H9 (cell line): ENCODE results near the gene ENPP7. TPM values are rescaled to one million over a fixed set of nuclear protein-coding genes. Genes with fewer than 3 reads are reported as not detected.

Source experiments
- DNase-seq: peaks from one replicate; pipeline ENCODE4 v3.0.0-alpha.2; 2017
- H2AFZ ChIP-seq: one replicate; pipeline ENCODE4 v1.6.1; 2013; ENCODE audit warnings: mild to moderate bottlenecking, low read length, control low read depth, moderate library complexity
- H2AK5ac ChIP-seq: 2 replicates; pipeline ENCODE4 v1.6.1; 2013; ENCODE audit warnings: low read length, control low read depth, mixed read lengths; ENCODE audit not compliant: insufficient read length
- H2BK120ac ChIP-seq: one replicate; pipeline ENCODE4 v1.6.1; 2013; ENCODE audit warnings: low read depth, mild to moderate bottlenecking, low read length, control low read depth, inconsistent platforms; ENCODE audit not compliant: poor library complexity, severe bottlenecking
- H2BK12ac ChIP-seq: 2 replicates; pipeline ENCODE4 v1.6.1; 2013; ENCODE audit warnings: low read length, control low read depth, mixed read lengths, low read depth; ENCODE audit not compliant: insufficient read length
- H2BK15ac ChIP-seq: 2 replicates; pipeline ENCODE4 v1.6.1; 2013; ENCODE audit warnings: low read depth, low read length, control low read depth
- H2BK20ac ChIP-seq: one replicate; pipeline ENCODE4 v1.6.1; 2013; ENCODE audit warnings: low read depth, mild to moderate bottlenecking, low read length, control low read depth, inconsistent platforms; ENCODE audit not compliant: poor library complexity, severe bottlenecking
- H2BK5ac ChIP-seq: 2 replicates; pipeline ENCODE4 v1.6.1; 2013; ENCODE audit warnings: low read length, control low read depth, mixed read lengths; ENCODE audit not compliant: insufficient read length
- H3K14ac ChIP-seq: 2 replicates; pipeline ENCODE4 v1.6.1; 2013; ENCODE audit warnings: low read length, control low read depth; ENCODE audit not compliant: insufficient read depth
- H3K18ac ChIP-seq: 2 replicates; pipeline ENCODE4 v1.6.1; 2013; ENCODE audit warnings: low read depth, mild to moderate bottlenecking, mixed read lengths, low read length, control low read depth; ENCODE audit not compliant: insufficient read length
- H3K23ac ChIP-seq: 2 replicates; pipeline ENCODE4 v1.6.1; 2013; ENCODE audit warnings: low read length, control low read depth, mixed read lengths, low read depth; ENCODE audit not compliant: insufficient read length
- H3K23me2 ChIP-seq: 2 replicates; pipeline ENCODE4 v1.6.1; 2013; ENCODE audit warnings: low read depth, mild to moderate bottlenecking, mixed read lengths, low read length, control low read depth; ENCODE audit not compliant: insufficient read length, poor library complexity, severe bottlenecking
- H3K27ac ChIP-seq: 2 replicates; pipeline ENCODE4 v1.5.1; 2013; ENCODE audit warnings: low read length, control low read depth, mixed read lengths, low read depth; ENCODE audit not compliant: insufficient read length
- H3K27me3 ChIP-seq: 2 replicates; pipeline ENCODE4 v1.6.1; 2013; ENCODE audit warnings: low read length, control low read depth, inconsistent platforms; ENCODE audit not compliant: insufficient read depth
- H3K4ac ChIP-seq: 2 replicates; pipeline ENCODE4 v1.6.1; 2013; ENCODE audit warnings: low read depth, mild to moderate bottlenecking, control low read depth, inconsistent platforms, low read length, moderate library complexity
- H3K4me1 ChIP-seq: 2 replicates; pipeline ENCODE4 v1.6.1; 2013; ENCODE audit warnings: low read length, control low read depth, inconsistent platforms; ENCODE audit not compliant: insufficient read depth
- H3K4me2 ChIP-seq: 2 replicates; pipeline ENCODE4 v1.6.1; 2013; ENCODE audit warnings: low read length, control low read depth, mixed read lengths; ENCODE audit not compliant: insufficient read length, insufficient read depth
- H3K56ac ChIP-seq: 2 replicates; pipeline ENCODE4 v1.6.1; 2013; ENCODE audit warnings: low read depth, mild to moderate bottlenecking, mixed read lengths, low read length, control low read depth; ENCODE audit not compliant: insufficient read length
- H3K79me1 ChIP-seq: 2 replicates; pipeline ENCODE4 v1.6.1; 2013; ENCODE audit warnings: low read depth, mild to moderate bottlenecking, moderate library complexity, low read length, control low read depth, inconsistent platforms; ENCODE audit not compliant: insufficient read depth, poor library complexity, severe bottlenecking
- H3K79me2 ChIP-seq: 2 replicates; pipeline ENCODE4 v1.6.1; 2013; ENCODE audit warnings: low read length, control low read depth, inconsistent platforms; ENCODE audit not compliant: insufficient read depth
- H3K9ac ChIP-seq: 2 replicates; pipeline ENCODE4 v1.6.1; 2013; ENCODE audit warnings: low read length, control low read depth, mixed read lengths; ENCODE audit not compliant: insufficient read length; ENCODE audit errors: extremely low read depth
- H3K9me3 ChIP-seq: one replicate; pipeline ENCODE4 v1.6.1; 2013; ENCODE audit warnings: low read depth, low read length, inconsistent platforms; ENCODE audit not compliant: control insufficient read depth
- H3T11ph ChIP-seq: one replicate; pipeline ENCODE4 v1.6.1; 2013; ENCODE audit warnings: mild to moderate bottlenecking, low read length, control low read depth, inconsistent platforms
- H4K20me1 ChIP-seq: one replicate; pipeline ENCODE4 v1.6.1; 2013; ENCODE audit not compliant: control insufficient read depth, insufficient read length, insufficient read depth
- H4K5ac ChIP-seq: 2 replicates; pipeline ENCODE4 v1.6.1; 2013; ENCODE audit warnings: low read depth, mild to moderate bottlenecking, mixed read lengths, low read length, control low read depth; ENCODE audit not compliant: insufficient read length
- H4K8ac ChIP-seq: replicated peaks from 2 replicates; pipeline ENCODE4 v1.6.1; 2013; ENCODE audit warnings: low read length, control low read depth, mixed read lengths, low read depth; ENCODE audit not compliant: insufficient read length
- H4K91ac ChIP-seq: 2 replicates; pipeline ENCODE4 v1.6.1; 2013; ENCODE audit warnings: low read depth, mild to moderate bottlenecking, moderate library complexity, mixed read lengths, low read length, control low read depth; ENCODE audit not compliant: insufficient read length
- H3K27ac Mint-ChIP-seq, 3 experiments: 2 replicates in 2 of 3; 3 replicates in 1 of 3; pipeline ENCODE4 v1.8.0; 2020 to 2021; ENCODE audit warnings: mixed read lengths in 3 of 3, mild to moderate bottlenecking in 1 of 3, moderate library complexity in 1 of 3
- H3K27me3 Mint-ChIP-seq: 2 replicates; pipeline ENCODE4 v1.8.0; 2021; ENCODE audit warnings: low read depth, mild to moderate bottlenecking, moderate library complexity, mixed read lengths
- H3K36me3 Mint-ChIP-seq, 3 experiments: 2 replicates in 2 of 3; 3 replicates in 1 of 3; pipeline ENCODE4 v1.8.0; 2020 to 2021; ENCODE audit warnings: low read depth in 3 of 3, mixed read lengths in 3 of 3; ENCODE audit not compliant: insufficient read depth in 1 of 3
- H3K4me1 Mint-ChIP-seq, 2 experiments: 2 replicates each; pipeline ENCODE4 v1.8.0; 2020; ENCODE audit warnings: mixed read lengths in 2 of 2
- H3K4me3 Mint-ChIP-seq, 2 experiments: 2 replicates in 1 of 2; 3 replicates in 1 of 2; pipeline ENCODE4 v1.8.0; 2020 to 2021; ENCODE audit warnings: mild to moderate bottlenecking in 2 of 2, mixed read lengths in 2 of 2, moderate library complexity in 1 of 2
- H3K9me3 Mint-ChIP-seq, 2 experiments: 2 replicates in 1 of 2; 3 replicates in 1 of 2; pipeline ENCODE4 v1.8.0; 2020; ENCODE audit warnings: mild to moderate bottlenecking in 2 of 2, mixed read lengths in 2 of 2, moderate library complexity in 1 of 2
- WGBS: extraction: QIAGEN DNeasy Blood & Tissue Kit; methylation state at CpG from one replicate; pipeline ENCODE4 v1.1.7; 2013; ENCODE audit warnings: missing lambda C conversion rate, low lambda C conversion rate, mixed read lengths; ENCODE audit not compliant: insufficient read length; ENCODE audit errors: extremely low coverage; 5-methylcytosine and 5-hydroxymethylcytosine counted together
- total RNA-seq: library from RNA; stranded (reverse); gene quantifications from 2 replicates; pipeline ENCODE4 v1.2.1, GENCODE V29; 2021
- TF ChIP-seq, protein P1 (sequence below): fragments of 200-600 bp; sonication (generic); conservative IDR thresholded peaks from 3 replicates; pipeline ENCODE4 v1.8.0; 2021; ENCODE audit warnings: antibody characterized with exemption, mild to moderate bottlenecking

The ENPP7 gene
- total RNA-seq, 1 experiment from 2014 or later: not detected

DNA sequence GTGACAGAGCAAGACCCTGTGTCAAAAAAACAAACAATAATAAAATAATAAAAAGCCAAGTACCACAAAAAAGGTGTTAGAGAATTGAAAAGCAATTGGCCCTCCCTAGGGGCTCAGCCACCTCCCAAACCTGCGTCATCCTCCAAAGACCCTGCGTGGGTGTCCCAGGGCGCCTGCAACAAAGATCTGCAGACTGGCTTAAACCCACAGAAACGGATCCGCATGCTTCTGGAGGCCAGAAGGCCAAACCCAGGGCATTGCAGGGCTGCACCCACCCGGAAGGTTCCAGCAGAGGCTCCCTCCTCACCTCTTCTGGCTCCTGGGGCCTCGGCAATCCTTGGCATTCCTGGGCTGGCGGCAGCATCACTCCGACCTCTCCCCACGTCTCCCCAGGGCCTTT is 1.5 kb downstream of the ENPP7 start:
- Histone ChIP-seq H3K4ac (no peak overlapping the region), H3K27ac (no peak overlapping the region), H3K23ac (no peak overlapping the region), H3K4me1 (no peaks in the 10 kb centered on the region), H3K79me2 (no peaks in the 10 kb centered on the region), H2BK12ac (no peak overlapping the region), H2BK20ac (no peak overlapping the region), H3K9me3 (no peaks in the 10 kb centered on the region), H3K56ac (no peak overlapping the region), H2AK5ac (no peak overlapping the region), H3K4me2 (no peak overlapping the region), H4K8ac (no peak overlapping the region), H2BK120ac (no peak overlapping the region), H3T11ph (no peak overlapping the region), H4K20me1 (no peaks in the 10 kb centered on the region), H3K14ac (no peak overlapping the region; the same call in 1 of the 2 replicates), H2BK5ac (no peak overlapping the region), H4K91ac (no peak overlapping the region), H3K27me3 (no peaks in the 10 kb centered on the region; the same call in 1 of the 2 replicates), H2BK15ac (no peak overlapping the region), H3K23me2 (no peaks in the 10 kb centered on the region), H4K5ac (no peak overlapping the region), H3K9ac (no peak overlapping the region), H3K18ac (no peak overlapping the region), H2AFZ (no peak overlapping the region), H3K79me1 (no peaks in the 10 kb centered on the region)
- no peak for DNase-seq
- Mint-ChIP-seq H3K9me3 (no peaks in the 10 kb centered on the region; a peak in 1 of 5 replicates), H3K27me3 (peaks cover 18% of the 10 kb centered on the region), H3K4me3 (no peak overlapping the region), H3K36me3 (no peaks in the 10 kb centered on the region; a peak in 1 of 7 replicates), H3K4me1 (peaks cover 3 to 8% of the 10 kb centered on the region in 2 experiments; a peak in 2 of 4 replicates), H3K27ac (no peak overlapping the region)
- no CpG with 5 or more reads among the region's 10 CpGs for WGBS
- TF ChIP-seq, protein P1, sequence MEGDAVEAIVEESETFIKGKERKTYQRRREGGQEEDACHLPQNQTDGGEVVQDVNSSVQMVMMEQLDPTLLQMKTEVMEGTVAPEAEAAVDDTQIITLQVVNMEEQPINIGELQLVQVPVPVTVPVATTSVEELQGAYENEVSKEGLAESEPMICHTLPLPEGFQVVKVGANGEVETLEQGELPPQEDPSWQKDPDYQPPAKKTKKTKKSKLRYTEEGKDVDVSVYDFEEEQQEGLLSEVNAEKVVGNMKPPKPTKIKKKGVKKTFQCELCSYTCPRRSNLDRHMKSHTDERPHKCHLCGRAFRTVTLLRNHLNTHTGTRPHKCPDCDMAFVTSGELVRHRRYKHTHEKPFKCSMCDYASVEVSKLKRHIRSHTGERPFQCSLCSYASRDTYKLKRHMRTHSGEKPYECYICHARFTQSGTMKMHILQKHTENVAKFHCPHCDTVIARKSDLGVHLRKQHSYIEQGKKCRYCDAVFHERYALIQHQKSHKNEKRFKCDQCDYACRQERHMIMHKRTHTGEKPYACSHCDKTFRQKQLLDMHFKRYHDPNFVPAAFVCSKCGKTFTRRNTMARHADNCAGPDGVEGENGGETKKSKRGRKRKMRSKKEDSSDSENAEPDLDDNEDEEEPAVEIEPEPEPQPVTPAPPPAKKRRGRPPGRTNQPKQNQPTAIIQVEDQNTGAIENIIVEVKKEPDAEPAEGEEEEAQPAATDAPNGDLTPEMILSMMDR: no peak
